Measurements from ENCODE around the gene PPP1R9A.

Gene PPP1R9A

GRCh38 chr7:95213148-95213547 lies 305.8 kb downstream of the PPP1R9A start:
- DNase-seq = no peak

GRCh38 chr7:95213809-95214492 lies 306.6 kb downstream of the PPP1R9A start:
- no peak for DNase-seq

- no peak for DNase-seq
Measured at GRCh38 chr7:95219721-95220120, 312.3 kb downstream of the PPP1R9A start.

GRCh38 chr7:95220328-95220727 lies 312.9 kb downstream of the PPP1R9A start:
- no peak for DNase-seq

GRCh38 chr7:95225301-95225700 lies 317.9 kb downstream of the PPP1R9A start:
- no peak for DNase-seq

GRCh38 chr7:95229301-95229700 lies 321.9 kb downstream of the PPP1R9A start:
- no peak for DNase-seq

- no peak for DNase-seq
Measured at GRCh38 chr7:95238252-95238943, 331.0 kb downstream of the PPP1R9A start.

- no peak for DNase-seq
Measured at GRCh38 chr7:95240921-95241320, 333.5 kb downstream of the PPP1R9A start.

- DNase-seq = no peak
Measured at GRCh38 chr7:95242266-95242665, 334.9 kb downstream of the PPP1R9A start.

GRCh38 chr7:95244616-95245015 lies 337.2 kb downstream of the PPP1R9A start:
- DNase-seq = no peak

- DNase-seq = no peak
Measured at GRCh38 chr7:95245828-95246500, 338.6 kb downstream of the PPP1R9A start.

- DNase-seq = peak; percentile 22
Measured at GRCh38 chr7:95246831-95247370, 339.5 kb downstream of the PPP1R9A start.

- DNase-seq = no peak
Measured at GRCh38 chr7:95250571-95250970, 343.2 kb downstream of the PPP1R9A start.

GRCh38 chr7:95251966-95252365 lies 344.6 kb downstream of the PPP1R9A start:
- no peak for DNase-seq

GRCh38 chr7:95253986-95254385 lies 346.6 kb downstream of the PPP1R9A start:
- no peak for DNase-seq

- DNase-seq = no peak
Measured at GRCh38 chr7:95255691-95256090, 348.3 kb downstream of the PPP1R9A start.

GRCh38 chr7:95261895-95262415 lies 354.6 kb downstream of the PPP1R9A start:
- DNase-seq = no peak

- DNase-seq = no peak
Measured at GRCh38 chr7:95262875-95263274, 355.5 kb downstream of the PPP1R9A start.

- no peak for DNase-seq
Measured at GRCh38 chr7:95263785-95264362, 356.5 kb downstream of the PPP1R9A start.

- no peak for DNase-seq
Measured at GRCh38 chr7:95264363-95264891, 357.0 kb downstream of the PPP1R9A start.

GRCh38 chr7:95265634-95266033 lies 358.2 kb downstream of the PPP1R9A start:
- DNase-seq = no peak

GRCh38 chr7:95267754-95268153 lies 360.4 kb downstream of the PPP1R9A start:
- DNase-seq = no peak

GRCh38 chr7:95269640-95270039 lies 362.2 kb downstream of the PPP1R9A start:
- no peak for DNase-seq

All from KG1 (cell line).